DMS79 (cell line): ENCODE data around the gene CCDC110.
"Not testable (repeated sequence)": the region's sequence is repeated elsewhere in the genome, so short reads cannot be mapped to it uniquely, and the experiment has no call there.

Source experiments
- DNase-seq: peaks from one replicate; lab custom pipeline; 2025; lab: John Stamatoyannopoulos, UW

Gene CCDC110

DNA sequence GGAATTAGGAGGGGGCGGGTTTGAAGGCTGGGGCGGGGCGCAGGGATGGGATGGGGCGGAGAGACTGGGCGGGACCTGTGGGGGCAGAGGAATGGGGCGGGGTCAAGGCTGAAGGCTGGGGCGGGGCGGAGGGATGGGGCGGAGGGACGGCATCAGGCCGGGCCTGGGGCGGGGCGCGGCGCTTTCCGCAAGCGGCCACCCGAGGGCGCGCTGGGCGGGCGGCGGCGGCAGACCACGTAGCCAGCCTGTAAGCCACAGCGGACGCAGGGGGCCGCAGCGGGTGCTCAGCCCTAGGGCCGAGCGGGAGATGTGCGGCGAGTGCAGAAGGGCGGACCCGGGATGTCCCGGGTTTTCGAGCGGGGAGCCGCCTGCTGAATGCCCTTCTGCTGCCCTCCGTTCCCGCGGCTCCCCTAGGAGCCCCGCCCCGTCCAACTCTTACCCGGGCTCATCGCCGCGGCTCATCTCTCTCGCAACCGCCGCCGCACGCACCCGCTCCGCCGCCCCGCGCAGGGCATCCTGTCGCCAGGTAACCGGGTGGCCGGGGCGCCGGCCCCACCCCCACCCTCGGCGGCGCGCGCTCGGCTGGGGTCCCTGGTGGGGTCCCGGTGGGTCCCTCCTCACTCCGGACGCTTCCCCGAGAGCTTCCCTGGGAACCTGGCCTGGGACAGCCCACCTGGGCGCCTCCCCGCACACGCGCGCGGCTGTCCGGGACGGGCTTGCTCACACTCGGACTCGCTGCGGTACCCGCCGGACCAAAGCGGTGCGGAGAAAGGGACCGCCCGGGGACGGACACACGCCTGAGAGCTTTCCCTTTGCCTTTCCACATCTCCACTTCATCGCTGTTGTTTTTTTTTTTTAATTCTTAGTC is at the start of gene CCDC110:
TSS of gene CCDC110 (minus strand) at position 499 of the 868 bp plus-strand sequence. CDS start at position 449, 50 bp downstream.
- peak; percentile 37 for DNase-seq

DNA sequence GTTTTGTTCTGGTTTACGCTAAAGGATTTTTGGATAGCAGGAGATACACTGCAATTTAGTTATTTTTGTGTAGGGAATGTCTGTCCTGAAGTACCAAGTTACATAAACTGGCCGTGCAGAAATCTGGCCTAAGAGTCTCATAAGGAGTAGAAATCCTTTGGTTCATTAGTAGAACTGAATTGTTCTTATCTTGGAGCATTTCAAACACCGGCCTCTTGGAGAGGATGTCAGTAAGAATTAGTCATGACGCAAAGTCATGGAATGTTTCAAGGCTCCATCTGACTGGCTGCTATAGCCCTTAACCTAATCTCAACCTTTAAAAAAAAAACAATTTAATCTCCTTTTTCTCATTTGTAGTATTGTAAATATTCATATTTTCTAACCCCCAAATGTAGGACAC is 48.6 kb upstream of the CCDC110 start:
- no peak for DNase-seq

DNA sequence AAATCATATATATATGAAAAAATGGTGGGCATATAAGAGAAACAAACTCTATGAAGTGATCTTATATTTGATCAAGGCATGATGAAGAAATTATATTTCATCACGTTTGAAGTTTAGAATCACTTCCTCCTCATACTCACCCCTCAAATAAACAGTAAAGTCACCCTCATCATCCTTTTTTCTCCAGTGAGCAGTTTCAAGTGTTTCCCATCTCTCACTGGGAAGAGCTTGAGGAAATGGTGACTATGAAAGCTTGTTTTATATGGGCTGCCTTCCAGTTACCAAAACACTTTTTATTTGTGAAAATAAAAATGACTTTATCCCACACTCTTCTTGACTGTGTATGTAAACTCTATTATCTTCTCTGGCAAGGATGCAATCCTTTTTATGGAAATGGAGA is 47.0 kb upstream of the CCDC110 start:
- DNase-seq: no peak

DNA sequence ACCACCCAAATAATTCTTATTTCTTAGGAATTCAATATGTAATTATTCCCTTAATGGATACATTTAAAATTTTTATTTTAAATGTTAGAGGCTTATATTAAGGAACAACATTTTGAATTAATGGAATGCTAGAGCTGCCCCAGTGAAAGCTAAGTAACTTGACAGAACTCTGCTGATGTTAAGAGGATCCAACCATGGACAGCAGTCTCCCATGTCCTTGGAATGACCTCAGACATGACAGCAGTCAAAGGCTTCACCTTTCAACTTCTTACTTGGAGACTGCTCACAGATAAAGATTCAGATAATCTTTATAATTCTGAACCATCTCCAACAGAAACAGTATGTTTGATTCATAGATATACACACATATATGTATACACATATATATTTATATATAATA is 46.5 kb upstream of the CCDC110 start:
- no peak for DNase-seq

DNA sequence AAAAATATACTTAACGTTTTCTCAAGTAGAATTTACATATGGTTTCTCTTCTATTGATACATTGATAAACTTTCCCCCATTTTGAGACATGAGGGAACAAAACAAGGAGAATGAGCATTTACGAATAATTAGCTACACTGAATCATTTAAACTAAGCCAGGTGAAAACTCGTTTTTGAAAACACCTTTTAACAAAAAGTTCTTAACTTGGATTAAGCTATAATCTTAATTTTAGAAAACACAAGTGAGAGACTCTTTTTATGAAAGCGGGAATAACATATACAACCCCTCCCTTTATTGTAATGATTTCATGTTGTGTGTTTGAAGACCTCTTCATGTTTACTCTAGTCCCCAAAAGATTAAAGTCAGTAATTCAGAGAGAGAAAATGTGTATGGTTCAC is 43.7 kb upstream of the CCDC110 start:
- DNase-seq: no peak

DNA sequence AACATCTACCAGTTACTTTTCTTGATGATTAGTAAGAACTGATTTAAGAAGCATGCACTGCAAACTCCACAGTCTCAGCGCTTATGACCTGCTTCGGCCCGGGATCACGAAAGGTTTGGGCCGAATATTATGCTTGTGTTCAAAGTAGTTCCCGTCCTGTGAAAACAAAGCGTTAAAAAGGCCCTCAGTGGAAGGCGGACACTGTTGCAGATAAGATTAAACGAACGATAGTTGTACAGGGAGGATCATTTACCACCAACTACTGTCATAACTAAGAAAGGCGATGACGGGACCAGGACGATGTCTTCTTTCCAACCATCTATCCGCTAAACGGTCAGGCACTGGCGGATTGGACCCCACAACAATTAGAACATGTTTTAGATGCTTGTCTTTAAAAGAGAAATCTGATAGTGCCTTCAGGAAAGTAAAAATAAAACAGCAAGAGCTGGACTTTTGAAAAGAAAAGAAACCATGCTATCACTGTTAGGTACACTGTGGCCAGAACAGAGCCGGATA is 42.7 kb upstream of the CCDC110 start:
- DNase-seq: no peak

DNA sequence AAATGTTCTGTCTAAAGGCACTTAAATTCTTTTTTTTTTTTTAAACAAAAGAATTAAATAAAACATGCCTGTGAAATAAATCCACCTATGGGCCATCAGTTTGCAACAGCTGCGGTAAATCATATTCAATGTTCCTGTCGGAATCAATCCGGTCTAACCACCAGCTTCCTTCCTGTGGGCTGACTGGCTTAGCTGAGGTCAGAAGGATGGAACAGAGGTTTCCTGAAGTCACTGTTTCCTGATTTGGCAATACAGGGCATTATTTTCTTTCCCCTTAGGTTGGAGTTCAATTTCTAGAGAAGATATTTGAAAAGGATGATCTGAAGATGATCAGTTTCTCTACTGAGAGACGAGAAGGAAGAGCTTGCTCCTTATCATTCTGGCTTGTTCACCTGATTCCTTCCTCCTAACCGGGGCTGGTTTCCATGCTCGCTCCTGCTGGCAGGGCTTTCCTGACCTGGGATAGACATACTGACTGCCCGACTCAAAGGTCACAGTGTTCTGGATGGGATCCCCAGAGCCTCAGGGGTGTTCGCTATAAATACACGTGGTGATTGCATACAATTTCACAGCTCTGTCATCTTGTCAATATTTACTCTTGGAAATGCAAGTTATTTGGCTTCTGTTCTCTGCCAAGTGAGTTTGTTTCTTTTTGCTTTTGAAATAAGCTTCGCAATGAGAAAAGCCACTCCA is 42.1 kb upstream of the CCDC110 start:
- DNase-seq: no peak

DNA sequence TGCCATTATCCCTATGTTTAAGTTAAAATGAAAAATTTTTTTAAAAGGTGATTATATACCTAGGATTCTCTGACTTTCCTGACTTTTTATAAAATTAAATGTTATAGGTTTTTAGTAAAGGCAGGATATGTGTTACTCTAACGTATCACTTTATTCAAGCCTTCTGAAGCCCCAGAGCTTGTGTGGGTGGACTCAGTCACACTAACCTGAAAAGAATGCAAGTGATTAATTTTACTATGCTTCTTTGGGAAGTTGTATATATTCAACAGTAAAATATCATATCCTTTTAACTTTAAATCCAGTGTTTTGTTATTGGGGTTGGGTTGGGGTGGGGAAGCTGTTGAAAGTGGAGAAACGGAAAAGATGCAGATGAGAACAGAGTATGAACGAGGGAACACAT is 41.0 kb upstream of the CCDC110 start:
- DNase-seq: no peak

DNA sequence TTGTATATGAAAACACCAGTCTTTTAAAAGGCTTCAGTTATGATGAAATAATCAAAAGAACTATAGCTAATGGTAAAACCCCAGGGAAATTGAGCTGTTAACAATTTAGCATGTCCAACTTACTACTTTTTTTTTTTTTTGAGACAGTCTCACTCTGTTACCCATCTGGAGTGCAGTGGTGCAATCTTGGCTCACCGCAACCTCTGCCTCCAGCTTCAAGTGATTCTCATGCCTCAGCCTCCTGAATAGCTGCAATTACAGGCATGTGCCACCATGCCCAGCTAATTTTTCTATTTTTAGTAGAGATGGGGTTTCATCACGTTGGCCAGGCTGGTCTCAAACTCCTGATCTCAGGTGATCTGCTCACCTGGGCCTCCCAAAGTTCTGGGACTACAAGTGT is 39.7 kb upstream of the CCDC110 start:
- not testable (repeated sequence) for DNase-seq

DNA sequence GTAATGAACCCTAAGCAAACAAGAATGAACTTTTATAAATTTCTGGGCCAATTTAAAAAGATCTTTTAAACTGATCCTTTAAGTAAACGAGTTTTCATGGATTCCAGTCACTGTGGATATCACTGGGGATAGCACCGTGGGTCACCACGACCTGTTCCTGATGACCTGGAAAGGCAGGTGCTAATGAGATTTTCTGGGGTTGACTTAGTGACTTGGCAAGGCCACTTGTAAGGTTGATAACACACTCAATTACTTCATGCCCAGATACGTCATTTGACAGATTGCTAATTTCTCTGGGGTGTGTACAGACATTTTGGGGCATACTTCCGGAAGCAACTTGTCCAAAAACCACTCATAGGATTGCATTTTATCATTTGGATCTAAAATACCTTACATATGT is 39.3 kb upstream of the CCDC110 start:
- no peak for DNase-seq

DNA sequence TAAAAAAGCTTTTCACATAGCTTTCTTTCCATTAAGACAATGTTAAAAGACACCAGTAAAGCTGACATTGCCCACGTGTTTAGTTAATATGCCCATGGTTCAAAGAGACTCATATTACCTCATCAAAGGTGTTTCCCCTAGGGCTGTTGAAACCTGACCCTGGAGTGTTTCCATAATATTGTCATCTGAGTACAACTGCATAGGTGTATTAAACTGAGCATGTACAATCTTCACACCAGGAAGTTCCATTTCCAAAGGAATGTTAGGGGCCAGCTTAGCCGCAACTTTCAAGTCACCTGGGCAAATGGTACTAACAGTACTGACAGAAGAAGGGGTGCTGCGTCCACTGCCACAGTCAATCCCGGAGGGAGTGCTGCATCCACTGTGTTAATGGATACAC is 36.6 kb upstream of the CCDC110 start:
- no peak for DNase-seq

DNA sequence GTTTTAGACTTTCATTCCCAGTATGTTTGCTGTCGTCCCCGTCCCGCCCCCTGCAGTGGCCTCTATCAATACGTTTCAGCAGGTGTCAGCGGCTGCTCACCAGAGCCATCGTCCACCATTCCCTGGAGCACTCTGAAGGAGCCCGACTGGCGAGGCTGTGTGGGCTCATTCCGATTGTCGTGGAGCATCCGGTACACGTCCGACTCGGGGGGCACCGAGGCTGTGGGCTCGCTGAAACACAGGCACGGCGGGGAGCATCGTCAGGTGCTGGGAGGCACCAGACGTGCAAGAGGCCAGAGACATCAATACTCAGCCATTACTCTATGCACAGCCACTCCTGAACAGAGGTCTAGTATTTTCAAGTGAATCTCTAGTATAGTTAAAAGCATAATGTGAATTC is 34.9 kb upstream of the CCDC110 start:
- no peak for DNase-seq

DNA sequence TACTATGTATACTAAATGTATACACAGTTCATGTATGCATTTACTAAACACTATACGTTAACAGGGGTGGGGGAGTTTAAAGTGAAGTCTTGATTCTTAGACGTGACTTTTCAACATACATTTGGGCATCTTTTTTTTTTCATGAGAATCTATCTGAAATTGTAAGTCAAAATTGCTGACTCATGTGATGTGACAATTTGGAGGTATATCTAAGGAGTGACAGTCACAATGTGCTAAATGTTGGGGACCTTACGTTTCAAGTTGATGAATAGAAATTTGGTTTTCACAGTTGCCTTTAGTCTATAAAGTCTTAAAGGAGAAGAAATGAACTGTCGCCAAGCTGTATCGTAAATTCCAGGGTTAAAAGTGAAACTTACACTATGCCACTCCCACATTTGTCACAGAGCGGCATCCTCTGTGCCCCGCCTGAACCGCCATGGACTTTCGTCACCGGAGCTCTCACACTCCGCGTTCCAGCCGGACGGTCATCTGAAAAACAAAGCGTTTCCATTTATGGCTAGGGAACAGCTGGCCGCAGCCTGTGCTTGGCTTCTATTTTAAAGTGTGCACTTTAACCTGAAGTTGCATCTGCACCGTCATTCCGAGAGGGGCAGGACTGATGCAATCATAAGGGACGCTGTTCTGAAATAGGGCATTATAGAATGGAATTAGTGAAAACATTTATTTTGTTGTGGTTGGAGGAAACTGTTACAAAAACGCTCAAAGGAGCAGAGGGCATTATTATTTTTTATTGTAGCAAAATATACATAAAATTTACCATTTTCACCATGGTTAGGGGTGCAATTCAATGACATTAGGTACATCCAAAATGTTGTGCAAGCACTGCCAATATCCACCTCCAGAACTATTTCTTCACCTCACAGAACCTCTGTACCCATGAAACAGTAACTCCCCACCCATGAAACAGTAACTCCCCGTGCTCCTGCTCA is 32.8 kb upstream of the CCDC110 start:
- DNase-seq: peak; percentile 19

DNA sequence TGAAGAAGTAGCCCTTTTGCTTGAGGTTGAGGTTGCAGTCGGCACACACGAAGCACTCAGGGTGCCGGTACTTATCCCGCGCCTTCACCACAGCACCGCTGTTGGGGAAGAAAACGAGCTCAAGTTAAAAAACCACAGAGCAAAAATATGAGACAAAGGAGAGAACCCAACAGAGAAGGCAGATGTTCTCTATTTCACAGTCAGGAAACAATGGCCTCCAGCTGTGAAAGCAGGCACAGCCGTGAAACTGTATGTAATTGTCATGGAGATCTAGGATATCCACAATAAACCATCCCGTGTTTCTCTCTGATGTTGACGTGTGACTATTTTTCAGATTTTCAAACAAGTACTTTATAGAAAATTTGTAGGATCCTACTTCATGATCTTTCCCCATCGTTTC is 30.9 kb upstream of the CCDC110 start:
- no peak for DNase-seq

DNA sequence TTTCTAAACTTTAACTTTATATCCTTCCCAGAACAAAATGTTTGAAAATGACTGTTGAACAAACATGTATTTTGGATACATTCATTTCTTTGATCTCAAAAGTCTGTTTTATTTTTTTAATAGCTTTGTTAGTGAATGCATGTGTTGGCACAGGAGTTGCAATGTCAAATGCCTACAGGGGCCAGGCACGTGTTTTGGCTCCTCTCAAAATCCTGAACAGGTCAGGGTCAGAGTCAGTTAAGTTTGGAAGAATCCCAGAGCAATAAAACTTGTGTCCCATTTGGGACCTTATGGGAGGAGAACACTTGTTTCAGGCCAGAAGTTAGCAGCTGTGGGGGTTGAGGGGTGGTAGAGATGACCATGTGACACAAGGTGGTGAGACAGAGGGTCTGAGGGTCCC is 29.0 kb upstream of the CCDC110 start:
- DNase-seq: no peak

DNA sequence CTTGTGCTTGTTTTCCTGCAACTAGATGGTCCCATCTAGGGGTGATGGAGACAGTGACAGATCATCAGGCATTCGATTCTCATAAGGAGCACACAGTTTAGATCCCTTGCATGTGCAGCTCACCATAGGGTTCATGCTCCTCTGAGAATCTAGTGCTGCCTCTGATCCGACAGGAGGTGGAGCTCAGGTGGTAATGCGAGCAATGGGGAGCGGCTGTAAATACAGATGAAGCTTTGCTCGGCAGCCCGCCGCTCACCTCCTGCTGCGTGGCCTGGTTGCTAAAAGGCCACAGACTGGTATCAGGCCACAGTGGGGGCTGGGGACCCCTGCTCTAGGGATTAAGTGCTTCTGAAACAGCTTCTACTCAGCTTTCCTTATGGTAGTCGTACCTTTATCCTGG is 28.5 kb upstream of the CCDC110 start:
- no peak for DNase-seq

DNA sequence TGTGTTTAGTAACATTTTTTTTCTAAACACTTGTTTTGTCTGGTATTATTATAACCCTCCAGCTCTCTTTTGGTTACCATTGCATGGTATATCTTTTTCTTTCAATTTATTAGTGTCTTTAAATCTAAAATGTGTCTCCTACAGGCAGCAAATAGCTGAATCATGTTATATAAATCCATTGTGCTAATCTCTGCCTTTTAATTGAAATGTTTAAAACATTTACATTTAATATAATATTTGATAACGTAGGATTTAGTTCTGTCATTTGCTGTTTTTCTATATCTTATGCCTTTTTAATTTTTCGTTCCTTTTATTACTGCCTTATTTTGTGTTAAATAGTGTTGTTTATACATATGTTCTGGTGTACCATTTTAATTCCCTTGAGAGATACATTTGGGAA is 17.1 kb upstream of the CCDC110 start:
- no peak for DNase-seq

DNA sequence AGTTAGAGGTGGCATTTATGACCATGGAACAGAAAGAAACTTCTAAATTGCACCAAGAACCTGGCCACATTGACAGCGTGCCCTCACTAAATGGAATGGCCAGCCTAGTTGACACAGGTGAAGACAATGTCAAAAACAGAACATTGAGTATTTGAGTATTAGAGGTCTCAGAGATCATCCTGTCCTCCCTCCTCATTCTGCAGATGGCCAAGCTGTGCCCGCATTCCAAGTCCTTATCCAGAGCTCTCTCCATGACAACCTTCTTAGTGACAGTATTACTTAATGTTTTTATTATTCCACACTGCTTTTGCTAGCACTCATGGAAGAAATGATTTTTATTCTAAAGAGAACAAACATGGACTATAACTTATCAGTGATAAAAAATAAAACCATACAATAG is 9.9 kb upstream of the CCDC110 start:
- DNase-seq: no peak

DNA sequence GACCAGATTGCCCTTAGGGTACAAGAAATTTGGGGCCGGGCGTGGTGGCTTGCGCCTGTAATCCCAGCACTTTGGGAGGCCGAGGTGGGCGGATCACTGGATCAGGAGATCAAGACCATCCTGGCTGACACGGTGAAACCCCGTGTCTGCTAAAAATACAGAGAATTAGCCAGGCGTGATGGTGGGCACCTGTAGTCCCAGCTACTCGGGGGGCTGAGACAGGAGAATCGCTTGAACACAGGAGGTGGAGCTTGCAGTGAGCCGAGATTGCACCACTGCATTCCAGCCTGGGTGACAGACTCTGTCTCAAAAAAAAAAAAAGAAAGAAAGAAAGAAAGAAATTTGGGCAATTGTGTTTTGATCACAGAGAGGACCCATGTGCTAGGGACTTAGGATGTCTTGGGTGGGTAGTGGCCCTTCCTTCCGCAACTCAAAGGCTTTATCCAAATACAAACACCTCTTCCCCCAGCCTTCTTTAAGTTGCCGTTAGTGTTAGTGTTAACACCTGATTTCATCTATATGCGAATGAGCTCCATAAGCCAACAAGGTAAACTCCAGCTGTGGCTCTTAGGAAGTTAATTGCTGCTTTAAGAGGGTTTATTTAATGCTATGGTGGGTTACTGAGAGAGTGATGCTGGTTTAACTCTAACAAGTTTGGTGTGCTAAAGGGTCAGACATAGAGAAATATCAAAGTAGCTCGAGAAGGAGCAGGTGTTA is 8.6 kb upstream of the CCDC110 start:
- DNase-seq: no peak

DNA sequence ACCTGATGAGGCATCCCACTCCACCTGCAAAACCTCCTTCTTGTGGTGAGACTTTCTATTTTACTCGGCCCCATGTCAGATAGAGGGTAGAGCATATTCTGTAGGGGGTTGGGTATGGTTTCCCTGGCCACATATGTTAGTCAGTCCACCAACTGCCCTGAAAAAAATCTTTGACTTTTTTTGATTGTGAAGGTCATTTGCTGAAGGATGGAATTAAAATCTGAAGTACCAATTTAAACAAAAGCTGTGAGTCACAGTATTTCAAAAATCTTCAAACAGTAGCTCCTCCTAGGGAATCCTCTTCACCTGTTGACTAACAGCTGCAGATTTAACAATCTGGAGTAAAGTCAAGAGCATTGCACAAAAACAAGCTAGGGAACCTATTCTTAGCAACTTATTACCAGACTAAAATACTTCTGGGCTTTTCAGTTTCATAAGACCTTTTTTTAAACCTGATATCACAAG is 8.0 kb upstream of the CCDC110 start:
- peak; percentile 6 for DNase-seq

DNA sequence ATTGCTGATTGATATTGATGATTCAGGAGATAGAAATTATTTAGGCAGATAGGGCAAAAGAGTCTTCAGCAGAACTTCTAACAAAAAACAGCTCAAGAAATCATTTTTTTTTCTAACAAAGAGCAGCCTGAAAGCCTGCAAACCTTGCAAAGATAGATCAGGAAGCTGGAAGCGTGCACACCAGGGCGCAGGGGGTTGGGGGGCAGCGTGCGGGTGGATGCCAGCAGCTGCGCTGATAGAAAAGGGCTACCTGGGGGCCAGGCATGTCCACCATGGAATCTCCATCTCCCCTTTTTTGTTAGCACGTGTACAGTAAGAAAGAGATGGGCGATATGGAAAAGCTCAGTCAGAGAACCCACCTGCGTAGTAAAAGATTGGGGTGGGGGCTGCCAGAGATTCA is 1.7 kb upstream of the CCDC110 start:
- no peak for DNase-seq
